ENCODE measurements around the gene NT5C1A. TPM values are rescaled to one million over a fixed set of nuclear protein-coding genes. Genes with fewer than 3 reads are reported as not detected.

NT5C1A gene
- total and polyA plus RNA-seq, 12 donors = 0.17 to 7.8 (median 0.97) TPM; not detected in 1

- H3K4me3 ChIP-seq = no peak overlapping the region
- no peaks in the 10 kb centered on the region for H3K9me3 ChIP-seq (replicated peaks in 1 of 3)
- DNase-seq = peak; percentile 66 to 92 (median 80)
- TF ChIP-seq POLR2A (IDR thresholded peaks at IDR 0.05) = no peak
- TF ChIP-seq CTCF (IDR thresholded peaks at IDR 0.05) = no peak
- peaks cover 0 to 24% of the 10 kb centered on the region in 2 donors for H3K4me1 ChIP-seq (replicated peaks in 1 of 2)
- no peaks in the 10 kb centered on the region for H3K27me3 ChIP-seq
- H3K36me3 ChIP-seq (replicated peaks in 1 of 2) = peaks cover 0 to 9% of the 10 kb centered on the region in 2 donors
- 40 to 93% (median 51%) methylated on average over 1 to 11 of the region's 11 CpGs for WGBS, 4 donors
- intact Hi-C loops (cut with DNase I) = no loop called here
- H3K27ac ChIP-seq = peak overlapping the region in 4 of 5 donors; percentile 32 to 88 (median 54)
Measured at GRCh38 chr1:39625462-39626273, 46.2 kb downstream of the NT5C1A start.

GRCh38 chr1:39625009-39625408, 46.9 kb downstream of the NT5C1A start:
- H3K27ac ChIP-seq = peak overlapping the region in 2 of 5 donors; percentile 68 to 88
- H3K9me3 ChIP-seq (replicated peaks in 1 of 3) = no peaks in the 10 kb centered on the region
- peaks cover 0 to 24% of the 10 kb centered on the region in 2 donors for H3K4me1 ChIP-seq (replicated peaks in 1 of 2)
- intact Hi-C loops (cut with DNase I) = no loop called here
- H3K27me3 ChIP-seq = no peaks in the 10 kb centered on the region
- no peak overlapping the region for H3K4me3 ChIP-seq
- peaks cover 0 to 5% of the 10 kb centered on the region in 2 donors for H3K36me3 ChIP-seq (replicated peaks in 1 of 2)
- 52 to 56% (median 56%) methylated on average over 3 to 8 of the region's 8 CpGs for WGBS, 4 donors
- TF ChIP-seq CTCF (IDR thresholded peaks at IDR 0.05) (no peak), POLR2A (IDR thresholded peaks at IDR 0.05) (no peak)
- DNase-seq = no peak

- H3K27me3 ChIP-seq = no peaks in the 10 kb centered on the region
- H3K27ac ChIP-seq = no peak overlapping the region
- no peak for DNase-seq
- intact Hi-C loops (cut with DNase I) = no loop called here
- H3K9me3 ChIP-seq (replicated peaks in 1 of 3) = no peaks in the 10 kb centered on the region
- H3K36me3 ChIP-seq (replicated peaks in 1 of 2) = no peaks in the 10 kb centered on the region
- no peak overlapping the region for H3K4me3 ChIP-seq
- 54 to 77% (median 74%) methylated on average over 5 to 6 of the region's 6 CpGs for WGBS, 4 donors
- H3K4me1 ChIP-seq (replicated peaks in 1 of 2) = peaks cover 0 to 24% of the 10 kb centered on the region in 2 donors
- no peak for TF ChIP-seq POLR2A (IDR thresholded peaks at IDR 0.05)
- no peak for TF ChIP-seq CTCF (IDR thresholded peaks at IDR 0.05)
Measured at GRCh38 chr1:39623053-39623452, 48.9 kb downstream of the NT5C1A start.

GRCh38 chr1:39622427-39622826, 49.5 kb downstream of the NT5C1A start:
- Histone ChIP-seq H3K9me3 (replicated peaks in 1 of 3) (no peaks in the 10 kb centered on the region), H3K4me3 (no peak overlapping the region), H3K27me3 (no peaks in the 10 kb centered on the region), H3K36me3 (replicated peaks in 1 of 2) (no peaks in the 10 kb centered on the region), H3K4me1 (replicated peaks in 1 of 2) (peaks cover 0 to 24% of the 10 kb centered on the region in 2 donors), H3K27ac (no peak overlapping the region)
- intact Hi-C loops (cut with DNase I) = no loop called here
- WGBS, 4 donors = 90 to 95% (median 94%) methylated on average over 3 of the region's 3 CpGs
- DNase-seq = no peak
- TF ChIP-seq POLR2A (IDR thresholded peaks at IDR 0.05) = no peak
- TF ChIP-seq CTCF (IDR thresholded peaks at IDR 0.05) = no peak
